WI38 (cell line): Measurements from ENCODE around the gene CYSTM1.

ENCODE experiments used
- H3K4me3 ChIP-seq: 2 replicates; pipeline ENCODE4 v1.5.1; 2011; ENCODE audit warnings: low read depth, mild to moderate bottlenecking, control low read depth, low read length
- TF ChIP-seq, protein P1 (sequence below): IDR thresholded peaks from 2 replicates; pipeline ENCODE4 v1.5.1; 2012; ENCODE audit warnings: low read depth, mild to moderate bottlenecking, control low read depth, low read length

Gene CYSTM1

DNA sequence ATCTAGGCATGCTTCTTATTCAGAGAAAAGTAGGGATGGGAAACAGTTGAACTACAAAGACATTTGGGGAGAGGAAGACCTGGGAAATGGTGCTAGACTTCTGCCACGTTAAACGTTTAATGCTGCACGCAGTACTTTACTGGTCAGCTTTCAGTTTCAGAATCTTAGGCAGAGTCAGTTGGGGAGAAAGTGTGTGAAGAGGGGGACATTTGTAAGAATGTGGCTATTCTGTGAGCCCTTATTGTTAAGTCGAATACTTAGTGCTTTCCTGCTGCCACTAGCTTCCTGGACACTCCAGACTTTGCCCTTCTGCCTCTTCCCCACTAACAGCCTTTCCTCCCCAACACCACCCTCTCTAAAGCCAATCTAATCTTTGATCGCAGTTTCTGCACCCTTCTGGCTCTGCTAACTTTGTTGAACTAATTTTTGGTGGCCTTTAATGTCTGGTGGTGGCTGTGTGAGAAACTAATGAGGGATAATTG is 6.1 kb downstream of the CYSTM1 start:
- no peak overlapping the region for H3K4me3 ChIP-seq

DNA sequence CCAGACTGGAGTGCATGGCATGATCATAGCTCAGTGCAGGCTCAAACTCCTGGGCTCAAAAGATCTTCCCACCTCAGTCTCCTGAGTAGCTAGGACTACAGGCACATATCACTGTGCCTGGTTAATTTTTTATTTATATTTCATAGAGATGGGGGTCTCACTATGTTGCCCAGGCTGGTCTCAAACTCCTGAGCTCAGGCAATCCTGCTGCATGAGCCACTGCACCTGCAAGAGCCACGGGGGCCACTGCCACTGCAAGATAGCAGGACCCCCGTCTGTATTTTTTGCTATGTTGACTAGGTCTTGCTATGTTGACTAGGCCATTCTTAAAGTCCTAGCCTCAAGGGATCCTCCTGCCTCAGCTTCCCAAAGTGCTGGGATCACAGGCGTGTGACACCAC is 6.5 kb downstream of the CYSTM1 start:
- no peak overlapping the region for H3K4me3 ChIP-seq

More for the DNA sequence above, 6.1 kb downstream of the CYSTM1 start:
- TF ChIP-seq, protein P1, sequence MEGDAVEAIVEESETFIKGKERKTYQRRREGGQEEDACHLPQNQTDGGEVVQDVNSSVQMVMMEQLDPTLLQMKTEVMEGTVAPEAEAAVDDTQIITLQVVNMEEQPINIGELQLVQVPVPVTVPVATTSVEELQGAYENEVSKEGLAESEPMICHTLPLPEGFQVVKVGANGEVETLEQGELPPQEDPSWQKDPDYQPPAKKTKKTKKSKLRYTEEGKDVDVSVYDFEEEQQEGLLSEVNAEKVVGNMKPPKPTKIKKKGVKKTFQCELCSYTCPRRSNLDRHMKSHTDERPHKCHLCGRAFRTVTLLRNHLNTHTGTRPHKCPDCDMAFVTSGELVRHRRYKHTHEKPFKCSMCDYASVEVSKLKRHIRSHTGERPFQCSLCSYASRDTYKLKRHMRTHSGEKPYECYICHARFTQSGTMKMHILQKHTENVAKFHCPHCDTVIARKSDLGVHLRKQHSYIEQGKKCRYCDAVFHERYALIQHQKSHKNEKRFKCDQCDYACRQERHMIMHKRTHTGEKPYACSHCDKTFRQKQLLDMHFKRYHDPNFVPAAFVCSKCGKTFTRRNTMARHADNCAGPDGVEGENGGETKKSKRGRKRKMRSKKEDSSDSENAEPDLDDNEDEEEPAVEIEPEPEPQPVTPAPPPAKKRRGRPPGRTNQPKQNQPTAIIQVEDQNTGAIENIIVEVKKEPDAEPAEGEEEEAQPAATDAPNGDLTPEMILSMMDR, result no peak

DNA sequence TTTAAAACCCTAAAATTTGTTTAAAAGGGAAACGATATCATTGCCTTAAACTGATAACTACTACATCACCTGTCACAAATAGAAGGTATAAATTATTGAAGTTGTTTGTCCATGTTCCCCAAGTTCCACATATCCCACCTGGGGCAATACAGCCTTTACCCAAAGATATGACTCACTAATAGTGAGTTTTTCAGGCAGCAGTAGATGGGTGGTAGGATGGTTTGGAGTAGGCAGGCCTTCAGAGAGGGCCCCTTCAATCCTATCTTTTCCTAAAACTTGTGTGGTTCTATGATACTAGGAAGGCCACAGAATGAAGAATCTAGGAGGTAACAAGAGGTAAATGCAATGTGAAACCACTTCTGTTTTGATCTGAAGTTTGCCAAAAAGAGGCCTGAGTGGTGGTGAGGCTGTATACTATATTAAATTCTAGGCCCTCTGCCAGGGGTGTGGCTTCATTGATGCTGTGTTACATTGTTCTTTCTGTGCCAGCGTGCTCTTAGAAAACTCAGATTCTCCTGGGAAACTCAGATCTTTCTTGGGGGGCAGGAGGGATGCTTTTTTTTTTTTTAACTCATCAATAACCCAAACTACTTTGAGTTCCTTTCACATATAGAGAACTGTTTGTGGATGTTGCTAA is 7.2 kb downstream of the CYSTM1 start:
- H3K4me3 ChIP-seq, result no peak overlapping the region
- TF ChIP-seq, protein P1, result no peak

More for the DNA sequence above, 6.5 kb downstream of the CYSTM1 start:
- TF ChIP-seq, protein P1, result no peak

DNA sequence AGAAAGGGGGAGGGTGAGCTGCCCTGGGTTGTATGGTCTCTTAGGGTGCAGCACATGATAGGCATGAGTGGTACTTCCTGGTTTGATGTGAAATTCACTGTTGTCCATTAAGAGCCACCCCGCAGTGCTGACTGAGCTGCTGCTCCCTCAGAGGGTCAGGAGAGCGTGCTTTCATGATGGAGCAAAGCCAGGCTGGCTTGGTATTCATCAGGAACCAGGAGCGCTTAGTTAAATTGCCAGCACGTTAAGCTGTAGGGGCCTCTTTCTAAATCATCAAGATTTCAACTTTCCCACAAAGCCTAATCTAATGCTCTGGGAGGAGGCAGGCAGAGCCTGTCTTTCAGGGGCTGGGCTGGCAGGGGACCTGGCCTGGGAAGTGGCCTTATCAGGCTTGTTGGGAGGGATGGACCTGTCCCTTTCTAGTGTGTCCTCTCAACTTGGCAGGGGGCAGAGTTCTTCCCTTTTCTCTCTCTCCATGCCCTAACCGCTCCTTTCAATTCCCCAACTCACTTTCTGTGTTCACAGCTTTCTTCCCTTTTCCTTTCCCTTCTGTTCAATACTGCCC is 7.9 kb downstream of the CYSTM1 start:
- TF ChIP-seq, protein P1, result no peak
- no peak overlapping the region for H3K4me3 ChIP-seq

DNA sequence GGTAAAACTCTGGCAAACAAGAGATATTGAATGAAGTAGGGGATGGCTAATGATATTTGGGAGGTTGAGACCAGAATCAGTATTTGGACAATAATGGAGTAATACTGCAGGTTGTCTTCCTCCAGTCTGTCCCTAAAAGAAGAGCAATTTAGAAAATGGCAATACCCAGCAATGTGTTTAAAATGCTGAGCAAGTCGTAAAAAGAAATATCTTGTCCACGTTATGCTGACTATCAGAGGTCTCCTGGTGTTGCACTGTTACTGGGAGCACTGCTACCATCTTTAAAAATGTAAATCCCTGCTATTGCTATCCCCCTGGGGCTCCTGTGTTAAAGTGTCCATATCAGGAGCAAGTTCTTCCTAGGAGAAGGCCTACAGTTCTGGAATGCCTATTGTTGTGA is 10.4 kb downstream of the CYSTM1 start:
- TF ChIP-seq, protein P1, result no peak
- H3K4me3 ChIP-seq, result no peak overlapping the region

DNA sequence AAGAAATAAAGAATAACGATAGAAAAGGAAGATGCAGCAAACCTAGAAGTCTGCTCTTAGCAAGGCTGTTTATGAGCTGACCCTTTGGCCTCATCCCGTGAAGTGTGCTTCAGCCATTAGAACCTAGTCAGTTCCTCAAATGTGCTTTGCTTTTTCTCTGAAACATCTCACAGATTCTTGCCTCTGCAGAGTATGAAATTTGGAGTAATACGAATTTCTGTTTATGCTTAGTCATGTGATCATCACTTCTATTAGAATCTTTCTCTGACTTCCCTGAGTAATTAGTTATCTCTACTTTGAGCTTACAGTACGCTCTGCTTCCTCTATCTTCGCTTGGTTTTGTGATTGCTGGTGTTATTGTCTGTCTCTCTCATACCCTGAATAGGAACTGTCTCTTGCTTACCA is 11.3 kb downstream of the CYSTM1 start:
- no peak overlapping the region for H3K4me3 ChIP-seq
- TF ChIP-seq, protein P1, result no peak

DNA sequence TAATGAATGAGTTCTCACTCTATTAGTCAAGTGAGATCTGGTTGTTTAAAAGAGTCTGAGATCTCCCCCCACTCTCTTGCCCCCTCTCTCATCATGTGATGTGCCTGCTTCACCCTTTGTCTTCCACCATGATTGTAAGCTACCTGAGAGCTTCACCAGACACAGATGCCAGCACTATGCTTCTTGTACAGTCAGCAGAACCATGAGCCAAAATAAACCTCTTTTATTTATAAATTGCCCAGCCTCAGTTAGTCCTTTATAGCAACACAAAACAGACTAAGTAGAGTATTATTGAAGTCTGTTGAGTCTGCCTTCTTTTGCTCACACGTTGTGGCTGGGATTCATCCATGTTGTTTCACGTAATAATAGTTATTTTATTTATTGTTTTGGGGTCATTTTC is 14.3 kb downstream of the CYSTM1 start:
- no peak overlapping the region for H3K4me3 ChIP-seq
- TF ChIP-seq, protein P1, result no peak
